Heart right ventricle (tissue), 16 donors: ENCODE results near the gene CEP170B. TPM values are rescaled to one million over a fixed set of nuclear protein-coding genes. Genes with fewer than 3 reads are reported as not detected.
A peak's percentile ranks its signal among the peaks of the same experiment; 100 is the strongest.

ENCODE experiments used
- ATAC-seq, 8 donors: fragments of 200-7000 bp; cut with Tn5 transposase; one replicate each; pipeline ENCODE4 v1.9.1; 2020; ENCODE audit warnings: mild to moderate bottlenecking in 8 of 8, moderate library complexity in 8 of 8, moderate number of reproducible peaks in 1 of 8
- DNase-seq, 2 donors: peaks; one replicate each; pipeline ENCODE4 v3.0.0-alpha.2; 2020
- H3K27ac ChIP-seq, 10 donors: fragments of 200-600 bp; sonication (generic) in 2 of 10; one replicate each; pipeline versions ENCODE4 v1.5.0 to v1.8.0; 2020 to 2022; ENCODE audit warnings: mild to moderate bottlenecking in 3 of 10
- H3K27me3 ChIP-seq, 7 donors: fragments of 200-600 bp; one replicate each; pipeline ENCODE4 v1.8.0; 2021 to 2022; ENCODE audit warnings: mild to moderate bottlenecking in 2 of 7
- H3K36me3 ChIP-seq, 9 donors: fragments of 200-600 bp; sonication (generic) in 1 of 9; one replicate each; pipeline versions ENCODE4 v1.5.0 to v1.8.0; 2020 to 2022; ENCODE audit warnings: mild to moderate bottlenecking in 2 of 9
- H3K4me1 ChIP-seq, 9 donors: fragments of 200-600 bp; sonication (generic) in 1 of 9; one replicate each; pipeline versions ENCODE4 v1.5.0 to v1.8.0; 2020 to 2022; ENCODE audit warnings: mild to moderate bottlenecking in 4 of 9
- H3K4me3 ChIP-seq, 10 donors: fragments of 200-600 bp; sonication (generic) in 2 of 10; one replicate each; pipeline versions ENCODE4 v1.5.0 to v1.8.0; 2020 to 2022; ENCODE audit warnings: mild to moderate bottlenecking in 7 of 10, moderate library complexity in 2 of 10
- H3K9me3 ChIP-seq, 11 donors: fragments of 200-600 bp in 10 of 11; sonication (generic) in 2 of 11; one replicate each; pipeline versions ENCODE4 v1.5.0 to v1.8.0; 2013 to 2022; ENCODE audit warnings: mild to moderate bottlenecking in 2 of 11, control low read depth in 1 of 11, moderate library complexity in 1 of 11
- WGBS, 2 donors: extraction: QIAGEN DNeasy Blood & Tissue Kit; methylation state at CpG; one replicate each; pipeline ENCODE4 v1.1.7; 2013; ENCODE audit warnings: inconsistent platforms in 1 of 2; 5-methylcytosine and 5-hydroxymethylcytosine counted together
- intact Hi-C, 10 donors: fragments of 100-400 bp; cut with DNase I; formaldehyde crosslinking; loops; one replicate each; pipeline versions ENCODE4 v1.11.1 to v1.14.2; 2022
- polyA plus RNA-seq, 2 donors: library from polyadenylated mRNA; stranded (reverse); fragments of 200-250 nt; gene quantifications; one replicate each; pipeline ENCODE4 v1.2.3, GENCODE V29; 2013
- total RNA-seq, 10 donors: library from RNA; stranded (reverse); fragmentation: NEBNext Ultra II Directional in 3 of 10; extraction: Animal tissue kit (Norgen Biotek cat#: 25700) in 3 of 10; gene quantifications; one replicate each; pipeline versions ENCODE4 v1.2.1 to v1.2.4, GENCODE V29; 2021 to 2023
- TF ChIP-seq, protein P1 (sequence below), 9 donors: fragments of 200-600 bp; sonication (generic) in 2 of 9; IDR thresholded peaks; one replicate each; pipeline versions ENCODE4 v1.5.0 to v1.8.0; 2021 to 2022; ENCODE audit warnings: antibody characterized with exemption in 9 of 9, mild to moderate bottlenecking in 5 of 9, moderate library complexity in 1 of 9
- donor health status: Arrhythmogenic right ventricular cardiomyopathy.
- donor health status: ischemic (EF 13 %, LVEDD 7.1; RV severe dilation, severe dysfunction).
- donor health status: healthy with polysubstance abuse.
- donor health status: DM: no; HTN: yes; CAD: no.
- donor health status: DM: no; HTN: no; CAD: no.
- donor health status: ischemic (EF 25% LVEDD 6.9; RV normal size, moderate dysfunction).
- donor health status: ischemic (EF 25% LVEDD 5.7; RV mildly dilated, moderate dysfunction).
- donor health status: healthy.
- donor health status: DM: yes; HTN: yes; CAD: no.
- donor health status: Ischemic cardiomyopathy.
- donor health status: ischemic (EF 35%, LVEDD 5.7; RV mildly dilated, moderate dysfunction).
- donor health status: nonischemic (EF 11% LVEDD 7.7; RV severe dilation, severe dysfunction).
- donor health status: DM: yes; HTN: yes; CAD: no.
- donor health status: PGD.
- donor health status: ischemic (EF 29% LVEDD 5.4; RV normal size, mild dysfunction).
- donor health status: nonischemic (EF 23%, LVEDD 6.1; RV moderate dilation, normal function).

The CEP170B gene
- total and polyA plus RNA-seq, 12 donors, result 6.8 to 13.6 (median 11.8) TPM

- peaks cover 0 to 8% (median 0%) of the 10 kb centered on the region in 9 donors for H3K36me3 ChIP-seq
- H3K27me3 ChIP-seq, result no peaks in the 10 kb centered on the region
- peak in 4 of 8 donors; percentile 7 to 21 (median 10) for ATAC-seq
- H3K4me3 ChIP-seq, result peak overlapping the region in 3 of 10 donors; percentile 37 to 39 (median 37)
- H3K4me1 ChIP-seq, result peaks cover 5 to 30% (median 17%) of the 10 kb centered on the region in 9 donors
- H3K27ac ChIP-seq, result peak overlapping the region in 2 of 10 donors; percentile 28 to 31
- H3K9me3 ChIP-seq, result no peaks in the 10 kb centered on the region
- DNase-seq, result peak in 1 of 2 donors; percentile 21
- 79 to 80% methylated on average over 9 of the region's 9 CpGs for WGBS, 2 donors
- intact Hi-C loops, result loop anchor here in 6 of 10 donors (5.0 to 10.0 kb wide), 3 partner anchors 80 to 152 kb away; partner anchors contain the start of gene AHNAK2 (in 1 of the 6)
- TF ChIP-seq, protein P1, sequence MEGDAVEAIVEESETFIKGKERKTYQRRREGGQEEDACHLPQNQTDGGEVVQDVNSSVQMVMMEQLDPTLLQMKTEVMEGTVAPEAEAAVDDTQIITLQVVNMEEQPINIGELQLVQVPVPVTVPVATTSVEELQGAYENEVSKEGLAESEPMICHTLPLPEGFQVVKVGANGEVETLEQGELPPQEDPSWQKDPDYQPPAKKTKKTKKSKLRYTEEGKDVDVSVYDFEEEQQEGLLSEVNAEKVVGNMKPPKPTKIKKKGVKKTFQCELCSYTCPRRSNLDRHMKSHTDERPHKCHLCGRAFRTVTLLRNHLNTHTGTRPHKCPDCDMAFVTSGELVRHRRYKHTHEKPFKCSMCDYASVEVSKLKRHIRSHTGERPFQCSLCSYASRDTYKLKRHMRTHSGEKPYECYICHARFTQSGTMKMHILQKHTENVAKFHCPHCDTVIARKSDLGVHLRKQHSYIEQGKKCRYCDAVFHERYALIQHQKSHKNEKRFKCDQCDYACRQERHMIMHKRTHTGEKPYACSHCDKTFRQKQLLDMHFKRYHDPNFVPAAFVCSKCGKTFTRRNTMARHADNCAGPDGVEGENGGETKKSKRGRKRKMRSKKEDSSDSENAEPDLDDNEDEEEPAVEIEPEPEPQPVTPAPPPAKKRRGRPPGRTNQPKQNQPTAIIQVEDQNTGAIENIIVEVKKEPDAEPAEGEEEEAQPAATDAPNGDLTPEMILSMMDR (IDR thresholded peaks at IDR 0.05), result no peak
These were observed 30.2 kb downstream of the CEP170B start for GRCh38 chr14:104895207-104895785.

GRCh38 chr14:104895786-104896661, 31.0 kb downstream of the CEP170B start:
- Histone ChIP-seq H3K4me1 (peaks cover 5 to 30% (median 17%) of the 10 kb centered on the region in 9 donors), H3K36me3 (peaks cover 0 to 8% (median 0%) of the 10 kb centered on the region in 9 donors), H3K27ac (no peak overlapping the region), H3K27me3 (no peaks in the 10 kb centered on the region), H3K9me3 (no peaks in the 10 kb centered on the region), H3K4me3 (no peak overlapping the region)
- ATAC-seq (peak in 5 of 8 donors; percentile 3 to 35 (median 14)), DNase-seq (peak in 1 of 2 donors; percentile 28)
- TF ChIP-seq, protein P1 (IDR thresholded peaks at IDR 0.05), result no peak
- WGBS, 2 donors, result 80 to 81% methylated on average over 34 of the region's 34 CpGs
- intact Hi-C loops, result loop anchor here in 7 of 10 donors (1.0 to 10.0 kb wide), 5 partner anchors 79 to 151 kb away; partner anchors contain the start of gene AHNAK2 (in 1 of the 7)

GRCh38 chr14:104897330-104898194, 32.5 kb downstream of the CEP170B start:
- ATAC-seq, result no peak
- no peak for DNase-seq
- Histone ChIP-seq H3K36me3 (peaks cover 0 to 8% (median 0%) of the 10 kb centered on the region in 9 donors), H3K27me3 (no peaks in the 10 kb centered on the region), H3K27ac (no peak overlapping the region), H3K9me3 (no peaks in the 10 kb centered on the region), H3K4me3 (no peak overlapping the region), H3K4me1 (peaks cover 5 to 30% (median 17%) of the 10 kb centered on the region in 9 donors)
- TF ChIP-seq, protein P1 (IDR thresholded peaks at IDR 0.05), result no peak
- 87 to 93% methylated on average over 37 of the region's 37 CpGs for WGBS, 2 donors
- intact Hi-C loops, result loop anchor here in 8 of 10 donors (2.0 to 10.0 kb wide), 4 partner anchors 77 to 150 kb away; partner anchors contain the start of gene AHNAK2 (in 1 of the 8)
